HG02678 (cell line): Measurements from ENCODE around the gene PI4KA.
"Not testable (repeated sequence)": the region's sequence is repeated elsewhere in the genome, so short reads cannot be mapped to it uniquely, and the experiment has no call there.

Experiments used
- ATAC-seq: cut with Tn5 transposase; IDR thresholded peaks from one replicate; pipeline ENCODE4 v1.9.1; 2021; ENCODE audit warnings: mild to moderate bottlenecking, moderate library complexity; ENCODE audit not compliant: unreplicated experiment

PI4KA gene

DNA sequence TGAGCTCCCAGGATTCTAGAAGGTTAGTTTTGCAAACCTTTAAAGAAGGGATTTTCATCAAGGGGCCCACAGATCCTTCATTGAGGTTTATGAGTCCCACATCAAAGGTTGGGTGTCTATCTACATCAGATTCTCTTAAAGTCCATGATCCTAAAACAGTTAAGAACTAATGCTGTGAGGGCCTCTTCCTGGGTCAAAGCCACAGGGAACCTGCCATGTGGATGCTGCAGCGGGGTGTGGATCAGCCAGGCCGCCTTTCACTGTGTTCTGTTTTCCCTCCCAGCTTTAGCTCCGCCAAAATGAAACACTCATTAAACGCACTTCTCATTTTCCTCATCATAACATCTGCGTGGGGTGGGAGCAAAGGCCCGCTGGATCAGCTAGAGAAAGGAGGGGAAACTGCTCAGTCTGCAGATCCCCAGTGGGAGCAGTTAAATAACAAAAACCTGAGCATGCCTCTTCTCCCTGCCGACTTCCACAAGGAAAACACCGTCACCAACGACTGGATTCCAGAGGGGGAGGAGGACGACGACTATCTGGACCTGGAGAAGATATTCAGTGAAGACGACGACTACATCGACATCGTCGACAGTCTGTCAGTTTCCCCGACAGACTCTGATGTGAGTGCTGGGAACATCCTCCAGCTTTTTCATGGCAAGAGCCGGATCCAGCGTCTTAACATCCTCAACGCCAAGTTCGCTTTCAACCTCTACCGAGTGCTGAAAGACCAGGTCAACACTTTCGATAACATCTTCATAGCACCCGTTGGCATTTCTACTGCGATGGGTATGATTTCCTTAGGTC, 79.4 kb downstream of the PI4KA start:
- no peak for ATAC-seq

DNA sequence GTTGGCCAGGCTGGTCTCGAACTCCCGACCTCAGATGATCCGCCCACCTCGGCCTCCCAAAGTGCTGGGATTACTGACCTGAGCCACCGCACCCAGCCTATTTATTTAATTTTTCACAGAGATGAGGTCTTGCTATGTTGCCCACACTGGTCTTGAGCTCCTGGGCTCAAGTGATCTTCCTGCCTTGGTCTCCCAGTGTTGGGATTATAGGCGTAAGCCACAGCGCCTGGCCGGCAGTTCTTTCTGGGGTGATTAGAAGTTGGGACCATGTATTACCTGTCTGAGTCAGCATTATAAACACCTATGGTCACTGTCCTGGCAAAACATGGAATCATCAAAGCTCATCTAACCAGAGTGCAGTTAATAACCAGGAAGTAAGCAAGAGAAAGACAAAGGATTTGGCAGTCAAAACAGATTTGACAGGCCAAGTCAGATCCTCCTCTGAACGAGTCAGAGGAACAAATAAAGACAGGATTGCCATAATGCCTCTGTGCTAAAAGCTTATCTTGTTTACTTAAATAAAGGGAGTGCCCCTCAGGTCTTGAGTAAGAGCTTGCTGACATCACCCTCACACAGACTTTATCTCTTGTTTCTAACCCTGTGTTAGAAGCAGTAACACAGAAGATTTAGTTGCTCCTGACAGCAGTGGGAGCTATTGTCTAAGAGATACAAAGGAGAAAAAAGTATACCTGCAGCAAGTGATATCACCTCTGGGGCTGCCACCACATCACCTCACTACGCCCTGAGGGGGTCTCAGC, 81.0 kb downstream of the PI4KA start:
- ATAC-seq: no peak

DNA sequence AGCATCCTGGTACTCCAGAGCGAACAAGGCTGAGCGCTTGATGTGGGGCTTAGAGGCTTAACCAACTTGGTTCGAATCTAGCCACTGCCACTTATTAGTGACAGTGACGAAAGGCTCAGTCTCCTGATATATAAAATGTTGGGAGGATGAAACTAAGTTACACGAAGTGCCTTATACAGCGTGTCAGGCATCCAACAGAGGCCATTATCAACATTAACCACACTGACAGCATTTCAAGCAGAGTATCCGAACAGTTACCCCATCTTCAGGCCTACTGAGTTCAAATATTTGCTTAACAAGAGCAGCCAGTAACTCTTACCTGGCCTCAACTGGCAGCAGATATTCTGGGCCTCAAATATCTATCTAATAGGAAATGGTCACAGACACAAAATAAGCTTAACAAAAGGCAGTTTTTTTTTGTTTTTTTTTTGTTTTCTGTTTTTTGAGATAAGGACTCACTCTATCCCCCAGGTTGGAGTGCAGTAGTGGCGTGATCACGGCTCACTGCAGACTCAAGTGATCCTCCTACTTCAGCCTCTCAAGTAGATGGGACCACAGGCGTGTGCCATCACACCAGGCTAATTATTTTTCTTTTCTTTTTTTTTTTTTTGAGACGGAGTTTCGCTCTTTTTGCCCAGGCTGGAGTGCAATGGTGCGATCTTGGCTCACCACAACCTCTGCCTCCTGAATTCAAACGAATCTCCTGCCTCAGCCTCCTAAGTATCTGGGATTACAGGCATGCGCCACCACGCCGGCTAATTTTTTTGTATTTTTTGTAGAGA, 81.8 kb downstream of the PI4KA start:
- ATAC-seq: no peak

DNA sequence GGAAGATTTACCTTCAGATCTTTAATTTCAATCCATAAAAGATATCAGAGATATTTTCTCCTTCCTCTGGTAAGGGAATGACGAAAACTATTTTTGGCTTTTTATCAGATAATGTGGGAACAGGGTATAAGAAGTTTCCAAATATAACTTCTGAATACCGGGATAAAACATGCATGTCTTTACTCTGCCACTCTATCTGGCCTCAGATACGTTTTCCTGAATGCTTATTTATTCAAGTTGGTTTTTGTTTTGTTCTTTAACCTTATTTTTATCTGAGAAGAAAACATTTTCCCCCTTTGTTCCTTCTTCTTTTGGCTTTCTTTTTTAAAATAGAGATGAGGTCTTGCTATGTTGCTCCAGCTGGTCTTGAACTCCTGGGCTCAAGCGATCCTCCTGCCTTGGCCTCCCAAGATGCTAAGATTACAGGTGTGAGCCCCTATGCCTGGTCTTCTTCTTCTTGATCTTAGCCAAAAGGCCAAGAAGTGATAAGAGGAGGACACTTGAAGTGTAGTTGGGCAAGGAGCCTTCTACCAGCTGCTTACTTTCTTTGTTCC, 83.2 kb downstream of the PI4KA start:
- no peak for ATAC-seq

DNA sequence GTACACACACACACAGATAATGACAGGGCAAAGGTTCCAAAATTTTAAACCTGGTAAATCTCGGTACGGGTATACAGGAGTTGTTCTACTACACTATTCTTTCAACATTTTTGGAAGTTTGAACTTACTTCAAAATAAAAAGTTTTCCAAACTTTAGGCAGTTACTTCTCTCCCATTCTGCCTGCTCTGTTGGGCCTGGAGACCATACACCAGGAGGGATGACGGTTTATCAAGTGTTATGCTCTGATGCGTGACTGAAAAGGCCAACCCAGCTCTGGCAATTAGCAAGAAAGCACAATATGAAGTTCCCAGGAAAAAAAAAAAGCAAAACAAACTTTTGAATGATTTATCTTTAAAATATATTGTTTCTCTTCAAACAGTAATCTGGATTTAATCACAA, 83.7 kb downstream of the PI4KA start:
- ATAC-seq: no peak

DNA sequence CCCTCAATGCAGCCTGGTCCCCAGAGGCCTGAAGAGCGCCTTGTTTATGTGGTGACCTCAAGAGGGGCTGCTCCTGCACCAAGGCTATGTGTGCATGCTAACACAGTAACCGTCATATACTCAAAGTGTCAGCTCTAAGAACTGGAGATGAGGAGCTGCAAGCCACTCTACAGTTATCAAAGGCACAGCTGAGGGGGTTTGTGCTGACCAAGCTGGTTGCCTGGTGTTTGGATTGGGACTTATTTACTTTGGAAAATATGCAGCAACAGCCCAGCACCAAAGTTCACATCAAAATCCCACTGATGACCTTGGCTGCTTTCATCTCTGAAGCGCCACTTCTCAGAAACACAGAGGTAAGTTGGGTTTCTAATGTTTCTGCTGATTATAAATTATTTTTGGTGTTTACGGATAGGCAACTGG, 84.8 kb downstream of the PI4KA start, which contains the start of gene SERPIND1:
SERPIND1 (plus strand) TSS at position 321 of the 420 bp plus-strand sequence. CDS start 5,200 bp downstream, outside the sequence.
- no peak for ATAC-seq

DNA sequence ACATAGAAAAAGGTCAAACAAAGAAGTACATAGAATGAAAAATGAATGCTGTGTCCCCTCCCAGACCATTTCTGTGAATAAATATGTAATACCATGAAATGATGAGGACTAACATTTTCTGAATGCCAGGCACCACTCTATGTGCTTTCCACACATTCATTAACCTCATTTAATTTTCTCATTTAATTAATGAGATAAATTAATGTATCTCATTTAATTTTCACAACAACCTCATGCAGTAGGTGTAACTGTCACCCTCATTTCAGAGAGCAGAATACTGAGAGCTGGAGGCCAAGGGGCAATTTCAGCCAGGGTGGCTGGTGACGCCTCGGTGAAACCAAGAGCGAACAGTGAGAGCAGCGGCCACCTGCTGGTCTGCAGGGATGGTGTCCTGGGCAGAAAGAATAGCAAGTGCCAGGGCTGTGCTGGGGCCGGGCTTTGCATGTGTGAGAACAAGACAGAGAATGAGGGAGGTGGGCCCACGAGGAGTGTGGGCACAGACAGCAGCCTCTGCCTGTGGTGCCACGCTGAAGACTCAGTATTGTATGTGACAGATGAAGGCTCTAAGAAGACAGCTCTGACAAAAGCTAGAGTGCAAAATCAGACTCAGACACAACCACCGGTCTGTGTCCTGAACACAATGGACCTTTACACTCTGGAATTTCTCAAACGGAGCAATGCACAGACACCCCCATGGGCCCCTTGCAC, 86.5 kb downstream of the PI4KA start:
- no peak for ATAC-seq

DNA sequence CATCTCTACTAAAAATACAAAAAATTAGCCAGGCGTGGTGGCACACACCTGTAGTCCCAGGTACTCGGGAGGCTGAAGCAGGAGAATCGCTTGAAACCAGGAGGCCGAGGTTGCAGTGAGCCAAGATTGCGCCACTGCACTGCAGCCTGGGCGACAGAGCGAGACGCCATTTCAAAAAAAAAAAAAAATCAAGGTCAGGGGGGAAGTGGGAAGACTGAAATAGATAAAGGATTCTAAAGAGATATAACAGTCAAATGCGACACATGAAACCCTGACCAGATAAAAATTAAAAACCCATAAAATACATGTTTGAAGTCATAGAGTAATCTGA, 89.2 kb downstream of the PI4KA start:
- not testable (repeated sequence) for ATAC-seq

DNA sequence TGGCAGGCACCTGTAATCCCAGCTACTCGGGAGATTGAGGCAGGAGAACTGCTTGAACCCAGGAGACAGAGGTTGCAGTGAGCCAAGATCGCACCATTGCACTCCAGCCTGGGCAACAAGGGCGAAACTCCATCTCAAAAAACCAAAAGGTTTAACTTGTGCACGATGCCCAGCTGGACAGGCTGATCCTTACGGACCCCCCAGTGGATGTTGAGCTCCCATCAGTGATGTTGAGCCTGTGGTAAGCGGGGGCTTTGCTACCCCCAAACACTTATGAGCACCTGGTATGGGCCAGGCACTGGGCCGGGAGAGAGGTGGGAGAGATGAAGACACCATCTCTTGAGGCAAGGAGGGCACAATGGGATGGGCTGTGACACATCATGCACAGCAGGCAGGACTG, 92.1 kb downstream of the PI4KA start:
- ATAC-seq: no peak

DNA sequence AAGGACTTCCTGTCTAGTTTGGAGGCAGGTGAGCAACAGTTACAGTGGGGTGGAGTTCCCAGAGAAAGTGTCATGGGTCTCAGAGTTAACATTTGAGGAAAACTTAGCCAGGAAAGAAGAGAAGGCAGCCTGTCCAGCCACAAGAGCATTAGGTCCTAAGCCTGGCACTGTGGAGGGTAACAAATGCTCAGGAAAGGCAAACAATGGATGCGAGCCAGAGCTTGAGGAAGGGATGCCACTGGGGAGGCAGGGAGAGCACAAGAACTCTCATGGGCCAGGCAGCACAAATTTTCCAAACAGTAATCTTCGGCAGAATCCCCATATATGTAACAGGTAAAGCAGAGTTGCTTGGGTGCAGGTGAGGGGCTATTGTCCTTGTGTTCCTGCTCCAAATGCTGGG, 92.7 kb downstream of the PI4KA start:
- ATAC-seq: no peak

DNA sequence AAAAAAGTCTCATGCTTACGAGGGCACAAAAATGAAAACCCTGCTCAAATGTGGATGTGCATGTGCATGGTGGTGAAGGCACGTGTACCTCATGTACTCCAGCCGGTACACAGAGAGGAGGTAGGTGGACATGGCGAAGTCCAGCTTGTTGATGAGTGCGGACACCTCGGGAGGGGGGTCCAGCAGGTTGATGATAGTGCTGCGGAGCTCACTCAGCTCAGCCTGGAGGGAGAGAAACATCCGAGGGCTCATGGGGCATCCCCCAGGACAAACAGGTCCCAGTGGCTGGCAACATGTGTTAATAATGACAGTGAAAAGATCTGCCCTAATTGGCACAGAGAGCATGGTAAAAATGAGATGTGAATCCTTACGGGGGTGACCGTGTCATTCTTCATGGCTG, 93.9 kb downstream of the PI4KA start:
- no peak for ATAC-seq

DNA sequence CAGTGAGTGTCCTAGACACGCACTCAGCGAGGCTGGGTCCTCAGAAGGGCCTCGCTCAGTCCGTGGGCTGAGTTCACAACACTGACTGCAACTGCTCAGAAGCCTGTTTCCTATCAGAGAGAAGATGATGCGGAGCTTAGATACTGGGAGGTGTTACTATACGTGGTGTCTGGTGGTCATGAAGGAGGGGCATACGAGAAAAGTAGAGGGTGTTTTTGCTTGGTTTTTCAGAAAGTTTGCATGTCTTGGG, 94.2 kb downstream of the PI4KA start:
- ATAC-seq: no peak

DNA sequence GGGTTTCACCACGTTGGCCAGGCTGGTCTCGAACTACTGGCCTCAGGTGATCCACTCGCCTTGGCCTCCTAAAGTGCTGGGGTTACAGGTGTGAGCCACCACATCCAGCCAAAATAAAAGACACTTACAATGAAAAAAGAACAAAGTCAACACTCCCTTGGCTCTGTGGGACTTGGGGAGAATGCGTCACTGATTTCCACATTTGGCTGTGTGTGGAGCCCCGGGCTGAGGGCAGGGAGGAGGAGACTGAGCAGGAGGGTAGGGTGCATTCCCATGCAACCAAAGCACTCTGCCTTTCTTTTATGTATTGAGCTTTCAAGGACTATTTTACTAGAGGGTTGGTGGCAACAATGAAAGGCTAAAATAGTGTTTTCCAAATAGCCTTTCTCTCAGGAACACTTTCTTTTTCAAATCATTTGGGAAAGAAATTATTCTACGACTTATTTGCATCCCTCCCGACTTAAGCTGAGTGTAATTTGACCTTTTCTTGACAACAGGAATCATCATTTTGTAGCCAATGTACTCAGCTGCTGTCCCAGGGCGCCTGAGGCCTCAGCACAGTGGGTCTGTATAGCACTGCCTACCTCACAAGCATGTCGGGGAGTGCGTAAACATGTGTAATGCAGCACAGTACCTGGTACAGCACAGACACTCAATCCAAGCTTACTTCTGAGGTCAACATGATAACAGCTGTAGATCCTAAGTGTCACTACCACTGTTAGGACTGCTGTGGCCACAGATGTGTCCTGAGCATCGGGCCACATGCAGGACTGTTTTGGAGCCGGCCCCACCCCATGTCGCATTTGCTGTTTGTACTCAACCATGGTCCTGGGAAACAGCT, 94.8 kb downstream of the PI4KA start:
- ATAC-seq: no peak

DNA sequence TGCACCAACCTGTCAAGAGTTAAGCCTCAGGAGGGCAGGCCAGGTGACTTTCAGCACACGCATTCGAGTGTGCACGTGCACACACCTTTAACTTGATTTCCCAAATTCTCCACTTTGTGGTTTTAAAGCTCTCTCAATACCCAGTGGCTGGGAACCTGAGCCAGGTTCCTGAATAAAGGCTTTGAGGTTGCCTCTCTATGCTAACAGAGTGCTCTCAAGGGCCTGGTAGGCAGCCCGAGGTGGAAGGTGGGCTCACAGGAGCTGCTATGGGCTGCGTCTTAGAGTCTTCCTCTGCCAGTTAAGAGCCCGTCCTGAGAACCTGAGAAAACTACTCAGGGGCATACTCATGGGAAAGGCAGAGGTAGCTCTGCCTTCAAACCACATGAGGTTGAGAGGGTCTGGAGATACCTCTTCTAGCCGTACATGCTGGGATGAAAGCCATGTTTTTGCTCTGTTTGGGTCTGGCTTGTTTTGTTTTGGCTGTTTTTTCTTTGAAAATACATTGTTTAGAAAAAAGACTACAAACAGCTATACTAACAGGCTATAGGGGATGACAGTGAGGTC, 96.3 kb downstream of the PI4KA start:
- ATAC-seq: no peak

DNA sequence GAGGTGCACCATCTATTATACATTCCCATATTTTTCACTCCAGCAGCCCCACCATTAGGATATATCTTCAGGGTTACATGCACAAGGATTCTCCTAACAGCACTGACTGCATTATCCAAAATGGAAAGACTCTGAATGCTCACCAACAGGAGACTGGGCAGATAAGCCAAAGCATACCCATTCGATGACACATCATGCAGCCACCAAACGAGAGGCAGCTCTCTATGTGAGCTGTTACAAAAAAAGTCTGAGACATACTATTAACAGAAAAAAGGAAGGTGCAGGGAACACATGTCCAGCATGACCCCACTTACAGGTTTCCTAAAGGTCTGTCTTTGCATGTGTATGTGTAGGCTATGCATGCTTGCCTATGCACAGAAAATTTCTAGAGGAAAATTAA, 97.1 kb downstream of the PI4KA start:
- no peak for ATAC-seq

DNA sequence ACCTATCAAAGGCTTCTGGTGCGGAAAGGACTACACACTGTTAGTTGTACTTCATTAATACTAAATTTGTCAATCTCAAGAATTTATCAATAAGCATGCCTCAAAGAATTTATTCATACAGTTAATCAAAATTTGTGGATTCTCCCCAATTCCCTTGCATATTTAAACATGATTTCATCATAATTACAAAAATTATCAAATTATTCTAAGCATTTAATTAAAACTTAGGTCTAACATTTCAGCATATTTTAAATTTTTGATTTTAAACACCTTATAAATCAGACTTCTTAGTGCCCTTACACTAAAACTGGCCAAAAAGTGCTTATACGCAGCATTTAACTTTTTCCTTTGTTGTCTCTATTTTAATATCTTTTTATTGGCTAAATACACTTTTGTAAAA, 98.5 kb downstream of the PI4KA start:
- ATAC-seq: no peak

DNA sequence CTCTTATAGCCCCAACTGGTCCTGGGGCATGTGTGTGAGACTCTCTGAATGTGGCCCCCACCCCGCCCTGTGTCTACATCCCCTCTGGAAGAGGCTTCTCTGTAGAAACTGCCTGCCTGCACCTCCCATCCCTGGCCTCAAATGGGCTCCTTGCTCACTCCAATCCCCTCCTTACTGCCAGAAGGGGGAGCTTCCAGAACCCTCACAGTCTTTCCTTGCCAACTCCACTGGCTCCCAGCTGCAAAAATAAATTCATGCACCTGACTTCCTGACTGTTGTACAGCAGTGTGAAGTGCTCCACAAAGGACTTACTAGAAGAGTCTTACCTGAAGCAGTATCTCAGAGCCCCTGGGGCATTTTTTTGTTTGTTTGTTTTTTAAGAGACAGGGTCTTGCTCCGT, 99.9 kb downstream of the PI4KA start:
- ATAC-seq: no peak

DNA sequence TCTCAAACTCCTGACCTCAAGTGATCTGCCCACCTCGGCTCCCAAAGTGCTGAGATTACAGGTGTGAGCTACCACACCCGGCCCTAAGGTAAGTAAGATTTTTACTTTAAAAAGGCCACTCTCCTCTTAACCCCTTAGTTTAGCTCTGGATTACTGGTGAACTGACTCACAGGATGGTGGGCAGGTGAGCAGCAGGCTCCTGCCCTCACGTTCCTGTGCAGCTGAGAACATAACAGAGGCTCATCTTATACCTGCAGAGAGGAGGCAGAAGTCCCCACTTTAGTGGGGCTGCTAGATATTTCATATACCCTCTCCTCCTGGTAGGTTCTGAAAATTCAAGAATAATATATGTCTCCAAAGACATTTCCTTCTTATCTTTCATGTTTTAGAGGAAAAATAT, 101.8 kb downstream of the PI4KA start:
- no peak for ATAC-seq

DNA sequence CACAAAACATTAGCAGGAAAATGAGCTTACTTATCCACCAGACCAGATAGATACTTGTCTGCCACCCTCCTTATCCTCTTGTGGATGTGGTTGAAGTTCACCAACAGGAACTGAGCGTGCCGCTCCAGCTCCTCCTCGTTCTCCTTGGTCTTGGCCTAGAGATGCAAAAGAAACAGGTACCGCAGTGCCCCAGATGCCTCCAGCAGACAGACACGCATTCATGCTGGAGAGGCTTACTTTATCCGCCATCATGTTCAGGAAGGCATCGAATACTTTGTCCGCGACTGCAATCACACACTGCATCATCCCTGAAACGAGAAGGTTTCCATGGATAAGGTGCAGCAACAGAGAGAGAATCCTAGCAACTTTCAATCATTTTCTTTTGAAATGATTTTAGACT, 105.7 kb downstream of the PI4KA start:
- ATAC-seq: no peak
